ENCODE results near the gene RRAS.

RRAS gene

GRCh38 chr19:49677231-49677900 lies 37.4 kb upstream of the RRAS start, which contains the start of gene PRMT1:
TSS of gene PRMT1 (plus strand) at chr19:49677271. CDS start at chr19:49677281, 10 bp downstream.
- DNase-seq: peak in 20 of 51 donors; percentile 34 to 65 (median 52)

DNA sequence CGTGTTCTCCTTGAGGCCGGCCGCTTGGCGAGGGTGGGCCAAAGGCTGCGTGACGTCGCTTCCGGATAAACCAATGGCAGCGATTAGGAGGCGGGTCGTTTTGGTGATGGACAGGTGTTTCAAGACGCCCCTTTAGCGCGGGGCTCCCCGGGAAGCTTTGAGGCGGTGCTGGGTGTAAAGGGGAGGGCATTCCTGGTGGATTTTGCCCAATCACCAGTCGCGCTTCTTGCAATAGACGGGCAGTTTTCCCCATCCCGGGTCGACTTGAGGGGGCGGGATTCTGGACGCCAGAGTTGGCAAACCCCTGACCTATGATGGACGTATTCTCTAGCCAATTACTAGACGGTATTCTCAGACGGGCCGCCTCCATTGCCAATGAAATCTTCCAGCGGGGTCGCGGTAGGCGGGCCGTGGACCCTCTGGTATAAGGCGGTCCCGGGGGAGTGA lies 36.9 kb upstream of the RRAS start:
- peak; percentile 84 to 100 (median 100) for DNase-seq

DNA sequence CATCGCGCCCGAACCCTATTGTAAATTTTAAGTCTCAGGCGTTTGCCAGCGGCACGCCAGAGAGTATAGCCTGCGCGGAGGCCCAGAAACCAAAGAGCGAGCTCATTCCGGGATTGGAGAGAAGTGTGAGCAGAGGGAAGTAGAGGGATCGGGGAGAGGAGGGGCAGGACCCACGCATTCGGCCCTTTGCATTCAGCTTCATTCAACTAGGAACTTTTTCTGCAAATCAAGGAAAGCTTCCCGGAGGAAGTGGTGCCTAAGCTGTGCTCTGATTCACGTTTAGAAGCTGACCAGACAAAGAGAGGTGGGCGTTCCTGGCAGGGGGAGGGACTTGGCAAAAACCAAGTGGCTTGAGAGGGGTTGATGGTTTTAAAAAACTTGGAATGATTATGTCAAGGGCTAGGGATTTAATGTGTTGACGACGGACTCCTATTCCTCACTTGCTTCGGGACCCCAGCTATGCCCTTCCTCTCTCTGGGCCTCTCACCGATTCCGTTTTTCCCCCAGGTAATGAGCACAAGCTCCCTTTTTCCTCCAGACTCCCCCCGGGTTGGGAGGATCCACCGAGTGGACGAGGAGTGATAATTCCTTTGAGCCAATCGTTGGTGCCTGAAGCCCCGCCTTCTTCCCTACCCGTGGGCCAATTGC lies 36.3 kb upstream of the RRAS start:
- peak in 30 of 51 donors; percentile 64 to 99 (median 82) for DNase-seq

DNA sequence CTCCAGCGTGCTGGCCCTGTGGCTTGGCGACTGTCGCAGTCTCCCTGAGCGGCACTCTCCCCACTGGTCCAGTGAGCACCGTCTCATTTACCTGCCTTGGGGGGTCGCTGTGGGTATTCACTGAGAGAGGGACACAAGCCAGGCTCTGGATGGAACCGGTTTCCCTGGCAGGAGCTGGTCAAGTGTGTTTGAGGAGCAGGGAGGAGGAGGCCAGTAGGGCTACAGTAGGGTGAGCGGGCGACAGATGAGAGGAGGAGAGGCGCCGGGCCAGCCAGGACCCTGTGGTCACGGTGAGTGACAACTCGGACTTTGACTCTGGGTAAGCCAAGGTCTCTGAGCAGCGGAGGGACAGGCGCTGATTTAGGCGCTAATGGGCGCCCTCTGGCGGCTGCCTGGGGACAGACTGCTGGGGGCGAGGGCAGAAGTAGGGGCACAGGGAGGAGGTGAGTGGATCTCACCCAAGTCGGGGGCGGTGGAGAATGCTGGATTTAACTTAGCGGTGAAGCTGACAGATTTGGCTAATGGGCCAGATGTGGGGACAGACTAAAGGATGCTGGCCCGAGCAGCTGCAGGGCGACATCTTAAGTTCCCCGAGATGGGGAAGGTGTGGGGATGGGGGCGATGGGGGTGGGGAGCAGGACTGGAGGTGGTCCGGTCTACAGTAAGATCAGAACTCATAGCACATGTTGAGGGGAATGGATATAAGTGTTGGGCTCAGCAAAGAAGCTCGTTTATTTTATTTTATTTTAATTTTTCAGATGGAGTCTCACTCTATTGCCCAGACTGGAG lies 32.4 kb upstream of the RRAS start:
- peak in 49 of 51 donors; percentile 5 to 80 (median 56) for DNase-seq

- no peak for DNase-seq
Measured at GRCh38 chr19:49669516-49669915, 29.6 kb upstream of the RRAS start.

DNA sequence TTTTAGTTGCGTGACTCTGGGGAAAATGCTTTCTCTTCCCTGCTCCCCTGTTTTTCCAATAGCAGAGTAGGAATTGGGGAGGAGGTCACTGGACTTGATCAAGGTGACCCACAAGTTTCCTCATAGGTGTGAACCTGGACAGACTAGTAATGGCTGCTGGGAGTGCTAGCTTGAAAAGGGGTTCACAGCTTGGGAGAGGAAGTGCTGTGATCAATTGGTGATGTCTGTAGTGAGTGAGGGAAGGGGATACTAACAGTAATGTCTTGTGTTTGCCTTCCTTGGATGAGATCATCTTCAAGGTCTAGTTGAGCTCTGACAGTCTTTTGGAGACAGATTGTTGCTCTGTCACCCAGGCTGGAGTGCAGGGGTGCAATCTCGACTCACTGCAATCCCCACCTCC lies 27.5 kb upstream of the RRAS start:
- DNase-seq: no peak

- no peak for DNase-seq
Measured at GRCh38 chr19:49666120-49666444, 26.1 kb upstream of the RRAS start.

- peak; percentile 55 to 98 (median 93) for DNase-seq
Measured at GRCh38 chr19:49665351-49666119, 25.6 kb upstream of the RRAS start, which contains the start of the genes BCL2L12 and IRF3. TSS of gene BCL2L12 (plus strand) at chr19:49665933. CDS start at chr19:49666693, 760 bp downstream. TSS of gene IRF3 (minus strand) at chr19:49665857. CDS start at chr19:49664838, 1,019 bp downstream.

- DNase-seq: peak in 1 of 51 donors; percentile 55
Measured at GRCh38 chr19:49665036-49665350, 25.1 kb upstream of the RRAS start.

DNA sequence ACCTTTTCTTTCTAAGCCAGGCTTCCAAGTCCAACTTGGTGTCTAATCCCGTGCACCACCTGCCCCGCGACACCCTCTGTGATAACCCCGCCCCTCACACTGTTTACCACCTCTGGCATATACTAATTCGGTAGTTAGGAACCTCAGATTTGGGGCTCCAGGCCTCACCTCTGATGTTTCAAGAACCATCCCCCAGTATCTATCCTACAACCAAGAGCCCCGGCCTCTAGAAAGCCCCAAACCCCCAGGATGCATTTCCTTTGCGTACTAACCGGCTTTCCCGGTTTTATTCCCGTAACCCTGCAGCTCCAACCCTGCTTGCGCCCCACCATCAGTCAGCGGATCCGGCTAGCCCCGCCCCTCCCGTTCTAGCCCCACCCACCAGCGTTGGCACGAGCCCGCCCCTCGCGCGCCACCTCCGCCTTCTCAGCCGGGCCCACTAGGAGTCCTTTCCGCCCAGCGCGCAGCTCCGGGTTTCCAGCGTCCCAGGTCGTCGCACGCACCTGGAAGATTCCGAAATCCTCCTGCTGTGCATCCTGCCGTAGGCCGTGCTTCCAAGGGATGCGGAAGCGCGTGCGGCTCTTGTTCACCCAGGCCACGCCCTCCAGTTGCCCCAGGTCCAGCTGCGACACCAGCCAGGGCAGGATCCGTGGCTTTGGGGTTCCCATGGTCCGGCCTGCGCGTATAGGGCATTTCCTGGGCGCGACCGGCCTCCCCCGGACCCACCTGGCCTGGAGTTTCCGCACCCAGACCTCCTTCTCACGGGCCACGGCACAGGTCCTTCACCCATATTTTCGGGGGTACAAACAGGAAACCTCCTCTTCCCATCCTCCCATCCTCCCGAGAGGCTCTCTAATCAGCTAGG lies 24.5 kb upstream of the RRAS start:
- DNase-seq: peak; percentile 32 to 93 (median 78)

DNA sequence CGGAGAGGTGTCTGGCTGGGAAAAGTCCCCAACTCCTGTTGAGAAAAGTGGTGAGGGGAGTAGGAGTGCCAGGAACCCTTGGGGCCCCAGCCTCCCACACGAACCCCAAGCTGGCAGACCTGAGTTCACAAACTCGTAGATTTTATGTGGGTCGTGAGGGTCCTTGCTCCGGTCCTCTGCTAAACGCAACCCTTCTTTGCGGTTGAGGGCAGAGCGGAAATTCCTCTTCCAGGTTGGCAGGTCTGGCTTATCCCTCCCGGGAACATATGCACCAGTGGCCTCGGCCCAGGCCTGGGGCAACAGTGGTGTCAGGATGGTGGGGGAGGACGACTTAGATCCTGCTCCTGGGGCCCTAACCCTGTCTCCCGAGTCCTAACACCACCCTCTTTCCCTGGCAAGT lies 23.3 kb upstream of the RRAS start:
- DNase-seq: no peak

DNA sequence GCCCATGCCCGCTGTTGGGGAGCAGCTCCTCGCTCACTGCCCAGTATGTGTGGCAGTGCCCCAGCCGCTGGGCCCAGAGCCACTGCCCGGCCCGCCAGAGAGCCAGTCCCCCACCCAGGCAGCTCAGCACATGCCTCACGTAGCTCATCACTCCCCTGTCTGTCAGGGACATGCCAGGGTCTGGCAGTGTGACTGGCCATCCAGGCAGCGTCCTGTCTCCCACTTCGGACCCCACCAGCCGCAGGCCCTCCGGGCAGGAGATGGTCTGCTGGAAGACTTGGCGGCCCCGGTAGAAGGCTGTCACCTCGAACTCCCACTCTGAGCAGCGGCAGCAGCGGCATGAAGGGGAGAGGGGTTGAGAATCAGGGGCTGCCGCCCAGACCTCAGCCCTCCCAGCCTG lies 22.1 kb upstream of the RRAS start:
- DNase-seq: no peak

- no peak for DNase-seq
Measured at GRCh38 chr19:49660338-49660961, 20.5 kb upstream of the RRAS start.

DNA sequence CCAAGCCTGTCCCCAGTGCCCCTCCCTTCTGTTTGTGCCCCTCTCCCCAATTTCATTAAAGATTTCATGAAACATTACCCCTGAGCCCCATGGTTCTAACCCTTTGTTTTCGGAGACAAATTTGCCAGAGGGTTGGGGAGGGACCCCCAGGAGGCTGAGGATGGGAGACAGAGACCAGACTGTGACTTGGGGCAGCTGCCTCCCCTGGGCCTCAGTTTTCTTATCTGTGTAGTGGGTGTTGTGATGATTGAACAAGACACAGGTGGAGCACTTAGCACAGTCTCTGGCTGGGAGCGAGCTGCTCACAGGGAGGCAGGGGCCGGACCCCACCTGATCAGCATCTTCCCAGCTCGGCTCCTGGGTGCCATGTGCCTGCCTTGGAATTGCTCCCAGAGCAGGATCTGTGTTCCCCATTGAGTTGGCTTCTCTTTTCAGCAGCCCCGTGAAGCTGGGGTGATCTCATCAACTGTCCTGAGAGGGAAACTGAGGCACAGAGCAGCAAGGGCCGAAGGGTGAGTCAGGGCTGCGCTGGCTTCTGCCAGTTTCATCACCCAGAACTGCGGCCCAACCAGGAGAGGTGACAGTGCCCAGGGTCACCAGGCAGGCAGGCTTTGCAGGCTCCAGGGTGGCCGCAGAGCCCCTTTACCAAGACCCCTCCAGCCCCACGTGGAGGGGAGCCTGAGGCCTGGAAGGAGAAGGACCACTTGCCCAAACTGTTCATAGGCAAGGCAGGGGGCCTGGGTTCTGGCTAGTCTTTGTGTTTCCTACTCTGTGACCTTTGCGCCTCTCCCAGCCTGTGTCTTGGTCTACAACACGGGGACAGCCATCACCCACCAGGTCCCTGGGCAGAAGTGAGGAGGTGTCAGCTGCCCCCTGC lies 18.9 kb upstream of the RRAS start:
- no peak for DNase-seq

- no peak for DNase-seq
Measured at GRCh38 chr19:49658139-49658517, 18.2 kb upstream of the RRAS start.

- DNase-seq: no peak
Measured at GRCh38 chr19:49657493-49658138, 17.7 kb upstream of the RRAS start.

DNA sequence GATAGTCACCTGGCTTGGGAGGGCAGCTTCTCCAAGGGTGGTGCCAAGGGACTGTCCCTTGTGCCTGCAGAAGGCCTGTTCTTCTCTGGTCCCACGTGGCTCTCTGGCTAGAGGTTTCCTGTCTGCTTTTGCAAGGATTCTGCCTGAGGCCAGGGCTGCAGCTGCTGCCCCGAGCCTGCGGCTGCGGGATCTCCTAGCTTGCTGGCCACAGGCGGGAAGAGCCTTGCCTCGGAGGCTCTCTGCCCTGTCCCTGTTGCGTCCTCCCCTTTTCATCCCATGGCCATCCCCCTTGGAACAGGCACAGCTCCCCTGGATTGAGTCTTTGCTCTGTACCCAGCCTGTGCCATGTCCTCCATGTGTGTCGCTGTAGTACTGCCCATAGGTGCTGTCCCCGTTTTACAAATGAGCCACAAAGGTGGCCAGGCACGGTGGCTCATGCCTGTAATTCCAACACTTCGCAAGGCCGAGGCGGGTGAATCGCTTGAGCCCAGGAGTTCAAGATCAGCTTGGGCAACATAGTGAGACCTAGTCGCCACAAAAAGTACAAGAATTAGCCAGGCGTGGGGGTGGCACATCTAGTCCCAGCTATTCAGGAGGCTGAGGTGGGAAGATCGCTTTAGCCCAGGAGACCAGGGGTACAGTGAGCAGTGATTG lies 16.6 kb upstream of the RRAS start:
- DNase-seq: no peak

Data from hypothalamus (tissue), 51 donors.